ENCODE data around the gene ADAMTS20.

ADAMTS20 gene

DNA sequence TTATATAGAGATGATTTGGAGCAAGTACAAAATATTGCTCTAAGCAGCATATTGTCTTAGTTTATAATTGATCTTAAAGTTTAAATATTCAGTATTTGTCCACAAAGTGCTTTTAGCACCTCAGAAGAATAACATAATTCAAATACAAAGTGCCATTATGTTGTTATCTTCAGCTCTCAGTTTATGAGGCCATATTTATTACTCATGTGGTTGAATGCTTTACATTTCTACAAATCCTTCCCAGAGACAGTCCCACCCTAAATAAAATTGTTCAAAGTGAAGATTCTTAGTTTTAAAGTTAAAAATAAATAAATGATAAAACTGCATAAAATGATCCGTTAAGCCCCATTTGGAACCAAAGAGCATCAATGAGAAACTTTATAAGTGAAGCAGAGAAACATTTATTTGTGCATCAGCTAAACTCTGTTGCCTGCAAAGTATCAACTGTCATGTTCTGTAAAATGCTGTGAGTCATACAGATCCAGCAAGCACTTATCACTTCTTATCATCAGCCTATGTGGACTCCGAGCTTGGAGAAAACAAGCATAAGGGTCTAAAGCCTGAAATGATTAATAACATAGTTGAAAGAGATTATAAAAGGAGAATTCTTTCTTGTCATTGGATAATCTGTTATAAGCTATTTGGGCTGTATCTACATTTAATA is 218.9 kb downstream of the ADAMTS20 start:
- Histone ChIP-seq H3K4me2 (ENCODE audit: low read length) (no peak overlapping the region), H3F3A (ENCODE audit: control insufficient read depth, insufficient read depth) (no peaks in the 10 kb centered on the region), H3K27ac (ENCODE audit: low read depth, low read length) (no peak overlapping the region)

GRCh38 chr12:43331935-43332334 is 220.1 kb downstream of the ADAMTS20 start:
- no peaks in the 10 kb centered on the region for H3F3A ChIP-seq (ENCODE audit: control insufficient read depth, insufficient read depth)
- H3K9me2 ChIP-seq (replicated peaks; ENCODE audit: control insufficient read depth, low read length), result no peaks in the 10 kb centered on the region
- no peaks in the 10 kb centered on the region for H3K36me3 ChIP-seq (ENCODE audit: control insufficient read depth, low read length)
- H3K4me3 ChIP-seq (ENCODE audit: low read length), result no peak overlapping the region
- no peaks in the 10 kb centered on the region for H4K20me1 ChIP-seq (ENCODE audit: control insufficient read depth, insufficient read depth, low read depth, low read length)
- TF ChIP-seq EZH2phosphoT487 (IDR thresholded peaks at IDR 0.05; ENCODE audit: borderline replicate concordance, low read length) (no peak), CTCF (IDR thresholded peaks at IDR 0.05; ENCODE audit: low read depth, low read length, poor library complexity, severe bottlenecking) (no peak)
- H3K27me3 ChIP-seq (ENCODE audit: control insufficient read depth, low read length), result no peaks in the 10 kb centered on the region
- no peaks in the 10 kb centered on the region for H3K9me3 ChIP-seq (ENCODE audit: control insufficient read depth, insufficient read depth, low read length)
- H3K4me2 ChIP-seq (ENCODE audit: low read length), result no peak overlapping the region
- H3K4me1 ChIP-seq (ENCODE audit: control insufficient read depth, low read length), result no peaks in the 10 kb centered on the region
- no peak overlapping the region for H3K27ac ChIP-seq (ENCODE audit: low read depth, low read length)
- H3K79me2 ChIP-seq (ENCODE audit: control insufficient read depth, low read length), result no peaks in the 10 kb centered on the region

More for the DNA sequence above, 218.9 kb downstream of the ADAMTS20 start:
- Histone ChIP-seq H4K20me1 (ENCODE audit: control insufficient read depth, insufficient read depth, low read depth, low read length) (no peaks in the 10 kb centered on the region), H3K9me3 (ENCODE audit: control insufficient read depth, insufficient read depth, low read length) (no peaks in the 10 kb centered on the region), H3K4me3 (ENCODE audit: low read length) (no peak overlapping the region), H3K36me3 (ENCODE audit: control insufficient read depth, low read length) (no peaks in the 10 kb centered on the region), H3K27me3 (ENCODE audit: control insufficient read depth, low read length) (no peaks in the 10 kb centered on the region), H3K9me2 (replicated peaks; ENCODE audit: control insufficient read depth, low read length) (no peaks in the 10 kb centered on the region), H3K79me2 (ENCODE audit: control insufficient read depth, low read length) (no peaks in the 10 kb centered on the region), H3K4me1 (ENCODE audit: control insufficient read depth, low read length) (no peaks in the 10 kb centered on the region)
- TF ChIP-seq CTCF (IDR thresholded peaks at IDR 0.05; ENCODE audit: low read depth, low read length, poor library complexity, severe bottlenecking) (no peak), EZH2phosphoT487 (IDR thresholded peaks at IDR 0.05; ENCODE audit: borderline replicate concordance, low read length) (no peak)

DNA sequence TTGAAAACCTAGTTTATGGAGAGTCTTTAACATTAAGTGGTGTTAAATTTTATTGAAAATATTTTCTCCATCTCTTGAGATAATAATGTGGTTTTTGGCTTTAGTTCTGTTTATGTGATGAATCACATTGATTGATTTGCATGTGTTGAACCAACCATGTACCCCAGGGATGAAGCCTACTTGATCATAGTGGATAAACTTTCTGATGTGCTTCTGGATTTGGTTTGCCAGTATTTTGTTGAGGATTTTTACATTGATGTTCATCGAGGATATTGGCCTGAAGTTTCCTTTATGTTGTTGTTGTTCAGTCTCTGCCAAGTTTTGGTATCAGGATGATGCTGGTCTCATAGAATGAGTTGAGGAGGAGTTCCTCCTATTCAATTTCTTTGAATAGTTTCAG is 222.6 kb downstream of the ADAMTS20 start:
- H3K27ac ChIP-seq (ENCODE audit: low read depth, low read length), result no peak overlapping the region
- H3K4me2 ChIP-seq (ENCODE audit: low read length), result no peak overlapping the region
- no peak overlapping the region for H3K4me3 ChIP-seq (ENCODE audit: low read length)
- H3K27me3 ChIP-seq (ENCODE audit: control insufficient read depth, low read length), result no peaks in the 10 kb centered on the region
- no peaks in the 10 kb centered on the region for H3K9me3 ChIP-seq (ENCODE audit: control insufficient read depth, insufficient read depth, low read length)
- H3K9me2 ChIP-seq (replicated peaks; ENCODE audit: control insufficient read depth, low read length), result no peaks in the 10 kb centered on the region
- no peaks in the 10 kb centered on the region for H3K36me3 ChIP-seq (ENCODE audit: control insufficient read depth, low read length)
- TF ChIP-seq EZH2phosphoT487 (IDR thresholded peaks at IDR 0.05; ENCODE audit: borderline replicate concordance, low read length) (no peak), CTCF (IDR thresholded peaks at IDR 0.05; ENCODE audit: low read depth, low read length, poor library complexity, severe bottlenecking) (no peak)
- no peaks in the 10 kb centered on the region for H3K4me1 ChIP-seq (ENCODE audit: control insufficient read depth, low read length)
- H3F3A ChIP-seq (ENCODE audit: control insufficient read depth, insufficient read depth), result no peaks in the 10 kb centered on the region
- H3K79me2 ChIP-seq (ENCODE audit: control insufficient read depth, low read length), result no peaks in the 10 kb centered on the region
- no peaks in the 10 kb centered on the region for H4K20me1 ChIP-seq (ENCODE audit: control insufficient read depth, insufficient read depth, low read depth, low read length)
